CD4-positive, alpha-beta T cell (primary cell): ENCODE measurements around the gene GAB3. TPM values are rescaled to one million over a fixed set of nuclear protein-coding genes. Genes with fewer than 3 reads are reported as not detected.

Experiments
- ATAC-seq: fragments of 200-7000 bp; cut with Tn5 transposase; one replicate; pipeline ENCODE4 v1.10.0; 2022; ENCODE audit warnings: mild to moderate bottlenecking; ENCODE audit not compliant: poor library complexity
- CTCF ChIA-PET: fragments of 350-600 bp; sonication (Branson Sonifier 250); formaldehyde crosslinking; loops from one replicate; lab custom pipeline; 2021; ENCODE audit warnings: antibody characterized with exemption, inconsistent platforms; lab: Charles Lee
- POLR2A ChIA-PET: fragments of 350-600 bp; sonication (Branson Sonifier 250); formaldehyde crosslinking; loops from one replicate; lab custom pipeline; 2021; ENCODE audit warnings: antibody characterized with exemption, inconsistent platforms; lab: Charles Lee
- DNase-seq, 14 experiments: peaks; one replicate each; pipeline ENCODE4 v3.0.0-alpha.2; 2013 to 2020; ENCODE audit warnings: mixed read lengths in 2 of 14
- H3K27ac ChIP-seq, 2 donors: one replicate each; pipeline versions ENCODE4 v1.5.1 to v1.7.0; 2013; ENCODE audit warnings: low read length in 2 of 2, low read depth in 1 of 2, mild to moderate bottlenecking in 1 of 2
- H3K27me3 ChIP-seq, 2 experiments: 1 replicate in 1 of 2; 2 replicates in 1 of 2; pipeline versions ENCODE4 v1.6.1 to v1.7.0; 2013; ENCODE audit warnings: low read length in 2 of 2, control low read depth in 1 of 2, mild to moderate bottlenecking in 1 of 2, moderate library complexity in 1 of 2; ENCODE audit not compliant: insufficient read depth in 2 of 2, control insufficient read depth in 1 of 2
- H3K36me3 ChIP-seq: one replicate; pipeline ENCODE4 v1.6.1; 2013; ENCODE audit warnings: low read length, control low read depth; ENCODE audit not compliant: insufficient read depth
- H3K4me1 ChIP-seq: one replicate; pipeline ENCODE4 v1.6.1; 2013; ENCODE audit warnings: low read length, control low read depth; ENCODE audit not compliant: insufficient read depth
- H3K4me3 ChIP-seq: one replicate; pipeline ENCODE4 v1.5.1; 2013; ENCODE audit warnings: mild to moderate bottlenecking, low read length, moderate library complexity
- H3K9me3 ChIP-seq, 2 experiments: 1 replicate in 1 of 2; 2 replicates in 1 of 2; pipeline versions ENCODE4 v1.6.1 to v1.7.0; 2013; ENCODE audit warnings: low read length in 2 of 2, mild to moderate bottlenecking in 2 of 2, control low read depth in 1 of 2, moderate library complexity in 1 of 2; ENCODE audit not compliant: control insufficient read depth in 1 of 2, insufficient read depth in 1 of 2
- H3K27ac Mint-ChIP-seq: one replicate; pipeline ENCODE4 v1.8.0; 2020; ENCODE audit warnings: mixed read lengths
- H3K27me3 Mint-ChIP-seq: one replicate; pipeline ENCODE4 v1.8.0; 2021; ENCODE audit warnings: mixed read lengths
- H3K36me3 Mint-ChIP-seq: one replicate; pipeline ENCODE4 v1.8.0; 2021; ENCODE audit warnings: low read depth, mixed read lengths
- H3K4me1 Mint-ChIP-seq: one replicate; pipeline ENCODE4 v1.8.0; 2021; ENCODE audit warnings: low read depth, mixed read lengths
- H3K4me3 Mint-ChIP-seq: one replicate; pipeline ENCODE4 v1.8.0; 2020; ENCODE audit warnings: mild to moderate bottlenecking, mixed read lengths
- H3K9me3 Mint-ChIP-seq: one replicate; pipeline ENCODE4 v1.8.0; 2020; ENCODE audit warnings: mixed read lengths
- CTCF ChIP-seq: fragments of 200-600 bp; IDR thresholded peaks from one replicate; pipeline ENCODE4 v1.8.0; 2022; ENCODE audit warnings: antibody characterized with exemption, mild to moderate bottlenecking
- intact Hi-C, 2 experiments: fragments of 100-400 bp; cut with DNase I in 1 of 2; cut with micrococcal nuclease in 1 of 2; formaldehyde crosslinking; loops; one replicate each; pipeline versions ENCODE4 v1.15.1 to v1.9.0; 2023 to 2025; cut with DNase I, micrococcal nuclease
- total RNA-seq, 174 experiments: library from RNA in 2 of 174; stranded (reverse) in 2 of 174; gene quantifications; one replicate each; pipeline ENCODE4 v1.2.3 and lab custom pipeline; 2021 to 2026

GAB3 gene
- total RNA-seq, 2 experiments from 2014 or later, result 3.4 to 3.5 TPM

DNA sequence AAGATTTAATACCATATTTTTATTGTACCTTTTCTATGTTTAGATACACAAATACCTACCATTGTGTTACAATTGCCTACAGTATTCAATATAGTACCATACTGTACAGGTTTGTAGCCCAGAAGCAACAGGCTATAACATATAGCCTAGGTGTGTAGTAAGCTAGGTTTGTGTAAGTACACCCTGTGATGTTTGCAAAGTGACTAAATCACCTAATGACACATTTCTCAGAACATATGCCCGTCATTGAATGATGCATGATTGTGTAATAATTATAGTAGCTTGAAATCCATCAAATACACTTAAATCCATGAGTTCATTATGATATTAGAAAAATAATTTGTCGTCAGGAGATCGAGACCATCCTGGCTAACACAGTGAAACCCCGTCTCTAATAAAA, 30.8 kb downstream of the GAB3 start:
- ChIA-PET CTCF (interaction anchor here (3.2 kb wide), 1 partner anchor 29 kb away, joined by 16 read pairs; no protein-coding TSS in a partner anchor), POLR2A (interaction anchor here (1.0 to 4.3 kb wide), 2 partner anchors 12 to 30 kb away, joined by 6 to 30 read pairs; partner anchors contain the start of gene GAB3)
- H3K9me3 Mint-ChIP-seq, result no peaks in the 10 kb centered on the region
- H3K27ac Mint-ChIP-seq, result no peak overlapping the region
- no peaks in the 10 kb centered on the region for H3K9me3 ChIP-seq
- no peaks in the 10 kb centered on the region for H3K27me3 ChIP-seq
- no peaks in the 10 kb centered on the region for H3K36me3 ChIP-seq
- intact Hi-C loops, result no loop called here
- no peak overlapping the region for H3K4me3 ChIP-seq
- H3K4me1 ChIP-seq, result peaks cover 46% of the 10 kb centered on the region
- no peak overlapping the region for H3K27ac ChIP-seq
- peaks cover 51% of the 10 kb centered on the region for H3K4me1 Mint-ChIP-seq
- ATAC-seq (no peak), DNase-seq (no peak)
- no peak for TF ChIP-seq CTCF
- no peak overlapping the region for H3K4me3 Mint-ChIP-seq
- no peaks in the 10 kb centered on the region for H3K27me3 Mint-ChIP-seq
- H3K36me3 Mint-ChIP-seq, result no peaks in the 10 kb centered on the region

- Histone ChIP-seq H3K9me3 (no peaks in the 10 kb centered on the region), H3K27me3 (no peaks in the 10 kb centered on the region), H3K36me3 (no peaks in the 10 kb centered on the region), H3K27ac (peak overlapping the region; percentile 10 to 63), H3K4me3 (no peak overlapping the region), H3K4me1 (peaks cover 42% of the 10 kb centered on the region)
- H3K4me3 Mint-ChIP-seq, result peak overlapping the region; percentile 32
- TF ChIP-seq CTCF, result no peak
- no peaks in the 10 kb centered on the region for H3K9me3 Mint-ChIP-seq
- no peaks in the 10 kb centered on the region for H3K36me3 Mint-ChIP-seq
- intact Hi-C loops, result loop anchor here (2.0 to 10.0 kb wide), 4 partner anchors 16 to 126 kb away; partner anchors contain the start of gene GAB3 (in 1 of the 2)
- H3K27ac Mint-ChIP-seq, result peak overlapping the region; percentile 69
- peak; percentile 81 for ATAC-seq
- peaks cover 51% of the 10 kb centered on the region for H3K4me1 Mint-ChIP-seq
- peak in 10 of 14 experiments; percentile 16 to 81 (median 38) for DNase-seq
- H3K27me3 Mint-ChIP-seq, result no peaks in the 10 kb centered on the region
- ChIA-PET POLR2A (interaction anchor here (0.7 to 4.3 kb wide), 4 partner anchors 13 to 31 kb away, joined by 3 to 30 read pairs (median 5); partner anchors contain the start of gene GAB3), CTCF (interaction anchor here (3.2 kb wide), 1 partner anchor 29 kb away, joined by 16 read pairs; no protein-coding TSS in a partner anchor)
Observed at GRCh38 chrX:154719132-154719675, 31.7 kb downstream of the GAB3 start.

DNA sequence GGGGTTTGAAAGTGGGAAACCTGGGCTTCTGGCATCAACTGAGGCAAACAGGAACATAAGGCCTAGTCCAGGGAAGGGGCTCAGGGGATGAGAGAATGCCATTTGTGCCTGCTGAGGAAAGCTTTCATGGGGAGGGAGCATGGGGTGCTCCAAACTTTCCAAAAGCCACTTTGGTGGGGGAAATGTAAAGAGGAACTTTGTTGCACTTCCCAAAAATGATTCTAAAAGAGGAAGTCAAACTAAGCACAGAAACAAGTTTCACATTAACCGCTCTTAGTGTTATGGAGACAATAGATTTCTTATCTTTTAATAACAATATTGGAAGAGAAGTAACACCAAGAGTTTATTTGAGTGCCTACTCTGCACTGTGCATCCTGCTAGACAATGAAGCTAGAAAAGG, 32.3 kb downstream of the GAB3 start:
- peak overlapping the region; percentile 10 to 63 for H3K27ac ChIP-seq
- peaks cover 51% of the 10 kb centered on the region for H3K4me1 Mint-ChIP-seq
- no peak for TF ChIP-seq CTCF
- no peaks in the 10 kb centered on the region for H3K36me3 Mint-ChIP-seq
- ATAC-seq (no peak), DNase-seq (no peak)
- peak overlapping the region; percentile 69 for H3K27ac Mint-ChIP-seq
- peak overlapping the region; percentile 62 for H3K4me3 Mint-ChIP-seq
- no peak overlapping the region for H3K4me3 ChIP-seq
- no peaks in the 10 kb centered on the region for H3K9me3 Mint-ChIP-seq
- no peaks in the 10 kb centered on the region for H3K27me3 ChIP-seq
- POLR2A ChIA-PET, result interaction anchor here (1.2 to 4.3 kb wide), 3 partner anchors 16 to 44 kb away, joined by 4 to 30 read pairs (median 4); partner anchors contain the start of genes DKC1 and GAB3
- no peaks in the 10 kb centered on the region for H3K36me3 ChIP-seq
- no peaks in the 10 kb centered on the region for H3K27me3 Mint-ChIP-seq
- CTCF ChIA-PET, result interaction anchor here (3.2 kb wide), 1 partner anchor 30 kb away, joined by 16 read pairs; no protein-coding TSS in a partner anchor
- no peaks in the 10 kb centered on the region for H3K9me3 ChIP-seq
- H3K4me1 ChIP-seq, result peaks cover 36% of the 10 kb centered on the region
- intact Hi-C loops, result loop anchor here (2.0 to 10.0 kb wide), 4 partner anchors 16 to 126 kb away; partner anchors contain the start of gene GAB3 (in 1 of the 2)
